Stimulated activated CD4-positive, alpha-beta T cell treated with anti-CD3 and anti-CD28 coated beads, Interleukin-1b, Interleukin-23, amount 100 ng/mL, for 48 hours (primary cell): Measurements from ENCODE around the gene IQSEC1.

ENCODE experiments used
- DNase-seq: peaks from one replicate; pipeline ENCODE4 v3.0.0-alpha.2; 2020

The IQSEC1 gene

GRCh38 chr3:12963922-12964701, 109.1 kb downstream of the IQSEC1 start:
- DNase-seq, result no peak

GRCh38 chr3:12963231-12963896, 109.9 kb downstream of the IQSEC1 start:
- peak; percentile 54 for DNase-seq

- no peak for DNase-seq
These were observed 110.9 kb downstream of the IQSEC1 start for GRCh38 chr3:12962292-12962691.

GRCh38 chr3:12961697-12962036, 111.6 kb downstream of the IQSEC1 start:
- DNase-seq, result no peak

- no peak for DNase-seq
These were observed 112.1 kb downstream of the IQSEC1 start for GRCh38 chr3:12961007-12961696.

GRCh38 chr3:12960497-12960896, 112.7 kb downstream of the IQSEC1 start:
- no peak for DNase-seq

GRCh38 chr3:12959838-12960378, 113.3 kb downstream of the IQSEC1 start:
- DNase-seq, result no peak

- DNase-seq, result no peak
These were observed 113.8 kb downstream of the IQSEC1 start for GRCh38 chr3:12959410-12959809.

- DNase-seq, result no peak
These were observed 115.1 kb downstream of the IQSEC1 start for GRCh38 chr3:12957824-12958792.

GRCh38 chr3:12957339-12957738, 115.9 kb downstream of the IQSEC1 start:
- DNase-seq, result no peak

GRCh38 chr3:12956316-12956660, 116.9 kb downstream of the IQSEC1 start:
- no peak for DNase-seq

- DNase-seq, result no peak
These were observed 117.4 kb downstream of the IQSEC1 start for GRCh38 chr3:12955651-12956315.

- DNase-seq, result peak; percentile 28
These were observed 118.2 kb downstream of the IQSEC1 start for GRCh38 chr3:12954891-12955650.

- no peak for DNase-seq
These were observed 119.0 kb downstream of the IQSEC1 start for GRCh38 chr3:12954180-12954579.

GRCh38 chr3:12953201-12953995, 119.8 kb downstream of the IQSEC1 start:
- no peak for DNase-seq

GRCh38 chr3:12952343-12953200, 120.7 kb downstream of the IQSEC1 start:
- no peak for DNase-seq

- DNase-seq, result peak; percentile 68
These were observed 124.1 kb downstream of the IQSEC1 start for GRCh38 chr3:12948891-12949711.

- no peak for DNase-seq
These were observed 124.9 kb downstream of the IQSEC1 start for GRCh38 chr3:12948371-12948770.
